ENCODE measurements around the gene CD28. TPM values are rescaled to one million over a fixed set of nuclear protein-coding genes. Genes with fewer than 3 reads are reported as not detected.

CD28 gene
- total RNA-seq, 2 donors from 2014 or later = 0.55 to 1.6 TPM

DNA sequence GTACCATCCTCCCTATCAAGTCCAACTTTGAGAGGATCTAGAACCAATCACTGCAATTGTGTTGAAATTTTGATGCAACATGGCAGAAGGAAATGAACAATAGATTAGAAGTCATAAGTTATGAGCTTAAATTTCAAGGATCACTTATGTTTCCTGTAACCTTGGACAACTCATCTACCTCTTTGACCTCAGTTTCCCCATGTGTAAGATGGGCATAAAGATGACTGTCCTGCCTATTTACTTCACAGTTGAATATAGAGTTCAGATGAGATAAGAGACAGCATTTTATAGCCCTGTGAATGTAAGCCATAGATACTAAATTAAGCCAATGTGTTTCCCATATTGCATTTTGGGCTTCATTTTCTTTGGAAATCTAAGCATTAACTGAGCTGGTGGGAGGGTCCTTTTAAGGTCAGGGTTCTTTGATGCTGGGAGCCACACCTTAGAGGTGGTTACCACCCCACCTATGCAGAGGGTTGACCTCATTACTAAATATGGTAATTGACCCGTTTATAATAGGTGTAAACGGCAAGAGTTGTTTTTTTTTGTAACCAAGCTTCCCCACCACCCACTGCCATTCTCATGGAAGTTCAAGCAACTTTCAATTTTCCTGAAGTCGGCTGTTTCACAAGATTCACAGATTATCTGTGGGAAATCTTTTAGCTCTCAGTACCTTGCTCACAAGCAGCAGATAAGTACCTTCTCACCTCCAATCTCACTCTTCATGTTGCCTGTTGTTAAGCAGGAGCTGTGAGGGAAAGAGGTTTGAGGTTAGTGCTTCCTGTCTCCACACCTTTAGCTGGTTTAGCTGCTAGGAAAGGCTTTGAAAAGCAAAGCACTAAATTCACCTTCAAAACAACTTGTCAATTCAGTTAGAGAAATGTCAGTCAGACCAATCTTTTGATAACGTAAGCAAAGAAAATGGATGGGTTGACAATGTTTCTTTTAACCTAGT, 13.3 kb downstream of the CD28 start:
- TF ChIP-seq, protein P1, sequence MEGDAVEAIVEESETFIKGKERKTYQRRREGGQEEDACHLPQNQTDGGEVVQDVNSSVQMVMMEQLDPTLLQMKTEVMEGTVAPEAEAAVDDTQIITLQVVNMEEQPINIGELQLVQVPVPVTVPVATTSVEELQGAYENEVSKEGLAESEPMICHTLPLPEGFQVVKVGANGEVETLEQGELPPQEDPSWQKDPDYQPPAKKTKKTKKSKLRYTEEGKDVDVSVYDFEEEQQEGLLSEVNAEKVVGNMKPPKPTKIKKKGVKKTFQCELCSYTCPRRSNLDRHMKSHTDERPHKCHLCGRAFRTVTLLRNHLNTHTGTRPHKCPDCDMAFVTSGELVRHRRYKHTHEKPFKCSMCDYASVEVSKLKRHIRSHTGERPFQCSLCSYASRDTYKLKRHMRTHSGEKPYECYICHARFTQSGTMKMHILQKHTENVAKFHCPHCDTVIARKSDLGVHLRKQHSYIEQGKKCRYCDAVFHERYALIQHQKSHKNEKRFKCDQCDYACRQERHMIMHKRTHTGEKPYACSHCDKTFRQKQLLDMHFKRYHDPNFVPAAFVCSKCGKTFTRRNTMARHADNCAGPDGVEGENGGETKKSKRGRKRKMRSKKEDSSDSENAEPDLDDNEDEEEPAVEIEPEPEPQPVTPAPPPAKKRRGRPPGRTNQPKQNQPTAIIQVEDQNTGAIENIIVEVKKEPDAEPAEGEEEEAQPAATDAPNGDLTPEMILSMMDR (IDR thresholded peaks at IDR 0.05) = no peak
- no peak overlapping the region for H3K27ac ChIP-seq

DNA sequence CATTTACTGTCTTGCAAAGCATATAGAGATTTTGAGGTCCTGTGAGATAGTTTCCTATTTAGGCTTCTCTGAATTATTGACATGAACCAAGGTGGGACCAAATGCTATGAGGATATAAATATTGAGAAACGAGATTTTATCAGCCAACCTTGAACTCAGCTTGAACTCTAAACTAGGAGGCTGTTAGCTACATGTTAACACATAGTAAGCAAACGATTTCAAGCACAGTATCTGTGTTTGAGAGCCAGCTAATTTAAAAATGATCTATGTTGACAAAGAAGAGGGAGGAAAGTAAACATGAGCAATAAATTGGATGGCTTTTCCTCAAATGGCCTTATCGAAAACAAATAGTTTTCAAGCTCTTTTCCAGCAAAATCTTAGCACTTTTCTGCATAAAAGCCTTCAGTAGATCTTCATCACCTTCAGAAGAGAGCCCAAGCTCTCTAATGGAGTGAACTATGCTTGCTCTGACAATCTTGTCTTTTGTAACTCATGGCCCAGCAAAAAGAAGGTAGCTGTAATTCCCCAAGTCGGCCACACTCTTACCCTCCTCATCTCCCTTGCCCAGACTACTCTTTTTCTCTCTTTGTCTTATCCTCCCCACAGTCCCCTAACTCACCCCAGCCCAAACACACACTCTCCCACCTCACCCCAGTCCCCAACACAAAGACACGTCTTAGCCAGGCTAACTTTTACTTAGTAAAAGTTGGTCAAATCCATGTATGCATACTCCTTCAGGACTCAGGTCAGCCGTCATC, 14.7 kb downstream of the CD28 start:
- TF ChIP-seq, protein P1 (IDR thresholded peaks at IDR 0.05) = no peak
- no peak overlapping the region for H3K27ac ChIP-seq
- H3K27me3 ChIP-seq = no peaks in the 10 kb centered on the region
- DNase-seq (ENCODE audit: low spot score) = no peak
- H3K4me1 ChIP-seq = no peaks in the 10 kb centered on the region
- H3K4me3 ChIP-seq = no peak overlapping the region
- H3K9me3 ChIP-seq = no peaks in the 10 kb centered on the region
- no peaks in the 10 kb centered on the region for H3K36me3 ChIP-seq

More for the DNA sequence above, 13.3 kb downstream of the CD28 start:
- DNase-seq (ENCODE audit: low spot score) = no peak
- Histone ChIP-seq H3K9me3 (no peaks in the 10 kb centered on the region), H3K4me1 (no peaks in the 10 kb centered on the region), H3K4me3 (no peak overlapping the region), H3K27me3 (no peaks in the 10 kb centered on the region), H3K36me3 (no peaks in the 10 kb centered on the region)

DNA sequence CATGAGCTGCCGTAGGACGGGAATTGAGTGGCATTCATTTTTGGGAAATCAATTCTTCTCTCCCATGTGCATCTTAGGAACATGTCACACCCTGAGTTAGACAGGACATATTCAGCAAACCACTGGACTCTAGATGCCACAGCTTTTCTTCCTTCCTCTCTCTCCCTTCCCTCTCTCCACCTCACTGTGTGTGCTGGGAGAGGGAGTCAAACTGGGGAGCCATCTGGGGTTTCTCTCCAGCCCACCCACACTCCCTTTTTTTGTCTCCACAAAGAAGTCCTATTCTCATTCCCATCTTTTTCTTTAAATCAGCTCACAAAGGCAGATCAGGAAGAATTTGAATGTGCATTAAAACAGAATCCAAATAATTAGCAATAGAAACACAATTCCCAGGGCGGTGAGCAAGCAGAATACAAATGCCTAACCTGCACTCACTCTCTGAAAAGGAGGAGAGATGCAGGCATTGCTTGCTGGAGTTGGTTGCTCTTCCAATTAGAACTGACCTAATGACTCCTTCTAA, 15.4 kb downstream of the CD28 start:
- no peaks in the 10 kb centered on the region for H3K27me3 ChIP-seq
- no peak overlapping the region for H3K27ac ChIP-seq
- H3K36me3 ChIP-seq = no peaks in the 10 kb centered on the region
- DNase-seq (ENCODE audit: low spot score) = no peak
- H3K4me3 ChIP-seq = no peak overlapping the region
- TF ChIP-seq, protein P1 (IDR thresholded peaks at IDR 0.05) = no peak
- no peaks in the 10 kb centered on the region for H3K9me3 ChIP-seq
- no peaks in the 10 kb centered on the region for H3K4me1 ChIP-seq

DNA sequence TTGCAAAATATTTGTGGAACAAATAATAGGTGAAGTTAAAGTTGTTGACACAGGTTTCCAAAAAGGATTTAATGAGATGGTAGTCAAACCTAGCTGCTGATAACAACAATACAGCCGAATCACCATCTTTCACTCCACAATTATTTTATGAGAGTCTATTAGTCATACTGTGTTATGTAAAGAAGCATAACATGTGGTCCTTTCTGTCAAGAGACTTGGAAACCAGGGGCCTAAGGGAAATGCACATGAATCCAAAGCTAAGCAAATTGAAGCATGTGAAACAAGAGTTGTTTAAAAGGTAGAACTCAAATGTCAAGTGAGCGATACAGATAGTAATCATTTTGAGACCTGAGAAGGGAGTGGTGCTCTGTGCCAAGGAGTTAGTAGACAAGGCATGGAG, 16.0 kb downstream of the CD28 start:
- no peaks in the 10 kb centered on the region for H3K4me1 ChIP-seq
- H3K4me3 ChIP-seq = no peak overlapping the region
- H3K27me3 ChIP-seq = no peaks in the 10 kb centered on the region
- H3K36me3 ChIP-seq = no peaks in the 10 kb centered on the region
- no peak for DNase-seq (ENCODE audit: low spot score)
- TF ChIP-seq, protein P1 (IDR thresholded peaks at IDR 0.05) = no peak
- H3K9me3 ChIP-seq = no peaks in the 10 kb centered on the region
- H3K27ac ChIP-seq = no peak overlapping the region

DNA sequence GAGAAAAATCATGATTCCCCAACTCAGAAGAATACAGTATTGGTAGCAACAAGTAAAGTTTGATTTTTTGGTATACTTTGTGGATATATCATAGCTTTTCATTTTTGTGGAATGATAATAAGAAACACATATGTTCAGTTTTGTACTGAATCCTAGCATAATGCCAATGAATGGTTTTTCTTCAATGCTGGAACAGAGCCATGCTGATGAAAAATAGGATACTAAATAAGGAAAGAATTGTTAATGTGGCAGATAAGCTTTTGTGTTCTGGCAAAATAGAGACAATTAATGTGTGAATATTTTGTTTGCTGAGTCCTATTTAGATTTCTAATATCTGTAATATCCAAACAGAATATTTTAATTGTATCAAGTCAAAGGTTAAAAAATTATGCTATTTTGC, 21.9 kb downstream of the CD28 start:
- Histone ChIP-seq H3K27ac (no peak overlapping the region), H3K4me1 (no peaks in the 10 kb centered on the region), H3K27me3 (no peaks in the 10 kb centered on the region), H3K9me3 (no peaks in the 10 kb centered on the region), H3K36me3 (no peaks in the 10 kb centered on the region), H3K4me3 (no peak overlapping the region)
- no peak for DNase-seq (ENCODE audit: low spot score)
- TF ChIP-seq, protein P1 (IDR thresholded peaks at IDR 0.05) = no peak
